Measurements from ENCODE around the gene THADA.

DNA sequence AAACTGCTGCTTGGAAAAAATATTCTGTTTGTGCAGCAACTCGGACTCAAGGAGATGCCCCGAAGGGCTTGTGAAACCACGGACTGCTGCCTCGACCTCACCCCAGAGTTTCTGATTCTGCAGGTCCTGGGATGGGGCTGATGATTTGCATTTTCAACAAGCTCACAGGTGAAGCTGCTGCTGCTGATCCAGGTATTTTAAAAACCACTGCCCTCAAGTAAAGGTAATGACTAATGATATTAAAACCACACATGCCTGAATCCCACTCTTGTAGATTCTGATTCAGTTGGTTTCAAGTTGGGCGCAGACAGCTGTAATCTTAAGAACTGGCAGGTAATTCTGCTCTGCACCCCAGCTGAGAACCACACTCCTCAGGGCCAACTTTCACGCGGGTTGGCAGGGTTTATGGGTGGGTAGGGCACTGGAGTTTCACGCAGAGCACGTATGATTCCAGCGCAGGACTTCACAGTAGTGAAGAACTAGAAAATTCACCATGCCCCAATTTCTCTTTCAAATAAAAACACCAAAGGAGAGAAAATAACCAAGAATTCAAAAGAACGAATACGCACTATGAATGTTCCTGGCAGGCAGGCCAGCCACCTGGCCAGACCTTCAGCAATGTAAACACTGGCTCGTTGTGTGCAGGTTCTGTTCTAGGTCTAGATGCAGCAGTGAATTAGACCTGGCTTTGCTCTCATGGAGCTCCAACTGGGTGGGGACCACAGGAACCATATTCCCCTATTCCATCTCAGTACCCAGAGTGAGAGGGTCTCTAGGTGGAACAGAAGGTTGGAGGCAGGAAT lies 294.9 kb downstream of the THADA start:
- TF ChIP-seq, protein P1, sequence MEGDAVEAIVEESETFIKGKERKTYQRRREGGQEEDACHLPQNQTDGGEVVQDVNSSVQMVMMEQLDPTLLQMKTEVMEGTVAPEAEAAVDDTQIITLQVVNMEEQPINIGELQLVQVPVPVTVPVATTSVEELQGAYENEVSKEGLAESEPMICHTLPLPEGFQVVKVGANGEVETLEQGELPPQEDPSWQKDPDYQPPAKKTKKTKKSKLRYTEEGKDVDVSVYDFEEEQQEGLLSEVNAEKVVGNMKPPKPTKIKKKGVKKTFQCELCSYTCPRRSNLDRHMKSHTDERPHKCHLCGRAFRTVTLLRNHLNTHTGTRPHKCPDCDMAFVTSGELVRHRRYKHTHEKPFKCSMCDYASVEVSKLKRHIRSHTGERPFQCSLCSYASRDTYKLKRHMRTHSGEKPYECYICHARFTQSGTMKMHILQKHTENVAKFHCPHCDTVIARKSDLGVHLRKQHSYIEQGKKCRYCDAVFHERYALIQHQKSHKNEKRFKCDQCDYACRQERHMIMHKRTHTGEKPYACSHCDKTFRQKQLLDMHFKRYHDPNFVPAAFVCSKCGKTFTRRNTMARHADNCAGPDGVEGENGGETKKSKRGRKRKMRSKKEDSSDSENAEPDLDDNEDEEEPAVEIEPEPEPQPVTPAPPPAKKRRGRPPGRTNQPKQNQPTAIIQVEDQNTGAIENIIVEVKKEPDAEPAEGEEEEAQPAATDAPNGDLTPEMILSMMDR (IDR thresholded peaks at IDR 0.05 in 8 of 11, conservative IDR thresholded peaks at IDR 0.05 in 3 of 11): no peak
- no peak for TF ChIP-seq POLR2A (IDR thresholded peaks at IDR 0.05)
